DND-41 (cell line): ENCODE measurements around the gene COQ2.
A peak's percentile ranks its signal among the peaks of the same experiment; 100 is the strongest.

Experiments used
- ATAC-seq: fragments of 200-7000 bp; cut with Tn5 transposase; 3 replicates; pipeline ENCODE4 v1.9.1; 2021; ENCODE audit warnings: low read depth; ENCODE audit not compliant: insufficient read depth
- DNase-seq: peaks from one replicate; pipeline ENCODE4 v3.0.0-alpha.2; 2020
- H2AFZ ChIP-seq: 2 replicates; pipeline ENCODE4 v1.6.0; 2012; ENCODE audit warnings: low read depth, low read length
- H3K27ac ChIP-seq: 2 replicates; pipeline ENCODE4 v1.5.1; 2012; ENCODE audit warnings: low read length, inconsistent platforms
- H3K27me3 ChIP-seq: fragments of 200-600 bp; sonication (generic); 2 replicates; pipeline ENCODE4 v1.6.0; 2012; ENCODE audit warnings: low read length, mild to moderate bottlenecking, inconsistent platforms; ENCODE audit not compliant: insufficient read depth, poor library complexity
- H3K36me3 ChIP-seq: 2 replicates; pipeline ENCODE4 v1.5.1; 2012; ENCODE audit warnings: low read length, inconsistent platforms; ENCODE audit not compliant: insufficient read depth
- H3K4me1 ChIP-seq: 2 replicates; pipeline ENCODE4 v1.5.1; 2012; ENCODE audit warnings: mild to moderate bottlenecking, low read length; ENCODE audit not compliant: insufficient read depth
- H3K4me2 ChIP-seq: 2 replicates; pipeline ENCODE4 v1.6.0; 2012; ENCODE audit warnings: mild to moderate bottlenecking, moderate library complexity, low read length, inconsistent platforms; ENCODE audit not compliant: insufficient read depth
- H3K4me3 ChIP-seq, 2 experiments: fragments of 200-600 bp in 1 of 2; shearing (Covaris generic) in 1 of 2; 2 replicates each; pipeline ENCODE4 v1.5.1; 2012 to 2016; ENCODE audit warnings: inconsistent platforms in 2 of 2, low read length in 2 of 2, mild to moderate bottlenecking in 2 of 2, low read depth in 1 of 2, moderate library complexity in 1 of 2
- H3K79me2 ChIP-seq: 2 replicates; pipeline ENCODE4 v1.6.0; 2012; ENCODE audit warnings: low read length, inconsistent platforms; ENCODE audit not compliant: insufficient read depth
- H3K9ac ChIP-seq: 2 replicates; pipeline ENCODE4 v1.6.0; 2012; ENCODE audit warnings: low read depth, mild to moderate bottlenecking, inconsistent platforms, low read length, moderate library complexity
- H3K9me3 ChIP-seq: 2 replicates; pipeline ENCODE4 v1.5.1; 2012; ENCODE audit warnings: low read length, moderate library complexity, mild to moderate bottlenecking, inconsistent platforms; ENCODE audit not compliant: insufficient read depth, severe bottlenecking
- H4K20me1 ChIP-seq: 2 replicates; pipeline ENCODE4 v1.6.0; 2012; ENCODE audit warnings: low read length; ENCODE audit not compliant: insufficient read depth
- EZH2 ChIP-seq: IDR thresholded peaks from 3 replicates; pipeline ENCODE4 v1.6.1; 2012; ENCODE audit warnings: borderline replicate concordance, low read depth, mild to moderate bottlenecking, moderate library complexity, low read length, inconsistent platforms; ENCODE audit not compliant: severe bottlenecking
- TF ChIP-seq, protein P1 (sequence below): IDR thresholded peaks from 2 replicates; pipeline ENCODE4 v1.5.1; 2012; ENCODE audit warnings: borderline replicate concordance, low read length, moderate library complexity, mild to moderate bottlenecking; ENCODE audit not compliant: poor library complexity, severe bottlenecking; ENCODE audit errors: extremely low read depth

Gene COQ2

DNA sequence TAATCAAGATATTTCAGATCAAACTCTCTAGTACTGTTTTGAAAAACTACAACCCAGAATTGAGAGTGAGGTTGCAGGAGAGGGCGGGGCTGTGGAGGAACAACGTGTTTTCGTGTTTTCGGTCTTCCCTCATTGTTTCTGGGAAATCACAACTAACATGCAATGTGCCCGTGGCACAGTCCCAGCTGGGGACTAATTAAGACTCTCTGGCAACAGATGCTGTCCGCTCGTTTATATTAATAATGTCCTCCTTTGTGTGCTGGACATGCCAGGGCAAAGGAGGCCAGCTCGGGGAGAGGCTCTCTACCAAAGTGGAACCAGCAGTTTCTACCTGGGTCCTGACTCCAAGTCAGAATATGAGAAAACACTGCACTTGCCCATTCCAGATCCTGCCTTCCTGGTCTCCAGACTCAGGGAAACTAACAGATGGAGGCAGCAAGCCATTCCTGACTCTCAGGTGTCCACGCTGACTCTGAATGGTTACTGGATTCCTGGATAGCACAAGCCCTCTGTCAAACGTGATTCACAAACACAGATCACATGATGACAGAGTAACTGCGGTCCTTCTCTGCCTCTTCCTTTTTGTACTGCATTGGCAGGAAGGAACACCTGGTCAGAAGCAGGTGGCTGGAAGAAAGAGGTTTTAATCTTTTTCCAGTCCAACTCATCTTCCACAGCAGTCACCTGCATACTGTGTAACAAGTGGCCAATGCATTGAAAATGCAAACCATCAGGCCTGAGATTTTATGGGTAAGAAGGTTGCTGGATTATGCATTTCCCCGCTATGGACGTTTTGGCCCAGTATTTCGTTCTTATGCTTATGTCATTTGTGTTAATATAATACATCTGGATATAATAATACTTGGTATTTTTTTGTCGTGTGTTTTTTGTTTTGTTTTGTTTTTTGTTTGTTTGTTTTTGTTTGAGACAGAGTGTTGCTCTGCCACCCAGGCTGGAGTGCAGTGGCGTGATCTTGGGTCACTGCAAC lies 65.0 kb downstream of the COQ2 start:
- H4K20me1 ChIP-seq = no peaks in the 10 kb centered on the region
- H3K36me3 ChIP-seq = no peaks in the 10 kb centered on the region
- peak overlapping the region; percentile 59 for H2AFZ ChIP-seq
- H3K79me2 ChIP-seq = no peaks in the 10 kb centered on the region
- no peaks in the 10 kb centered on the region for H3K9me3 ChIP-seq
- H3K27me3 ChIP-seq = no peaks in the 10 kb centered on the region
- no peak for TF ChIP-seq EZH2
- TF ChIP-seq, protein P1, sequence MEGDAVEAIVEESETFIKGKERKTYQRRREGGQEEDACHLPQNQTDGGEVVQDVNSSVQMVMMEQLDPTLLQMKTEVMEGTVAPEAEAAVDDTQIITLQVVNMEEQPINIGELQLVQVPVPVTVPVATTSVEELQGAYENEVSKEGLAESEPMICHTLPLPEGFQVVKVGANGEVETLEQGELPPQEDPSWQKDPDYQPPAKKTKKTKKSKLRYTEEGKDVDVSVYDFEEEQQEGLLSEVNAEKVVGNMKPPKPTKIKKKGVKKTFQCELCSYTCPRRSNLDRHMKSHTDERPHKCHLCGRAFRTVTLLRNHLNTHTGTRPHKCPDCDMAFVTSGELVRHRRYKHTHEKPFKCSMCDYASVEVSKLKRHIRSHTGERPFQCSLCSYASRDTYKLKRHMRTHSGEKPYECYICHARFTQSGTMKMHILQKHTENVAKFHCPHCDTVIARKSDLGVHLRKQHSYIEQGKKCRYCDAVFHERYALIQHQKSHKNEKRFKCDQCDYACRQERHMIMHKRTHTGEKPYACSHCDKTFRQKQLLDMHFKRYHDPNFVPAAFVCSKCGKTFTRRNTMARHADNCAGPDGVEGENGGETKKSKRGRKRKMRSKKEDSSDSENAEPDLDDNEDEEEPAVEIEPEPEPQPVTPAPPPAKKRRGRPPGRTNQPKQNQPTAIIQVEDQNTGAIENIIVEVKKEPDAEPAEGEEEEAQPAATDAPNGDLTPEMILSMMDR = no peak
- no peak overlapping the region for H3K27ac ChIP-seq
- no peak for DNase-seq
- peaks cover 39% of the 10 kb centered on the region for H3K4me1 ChIP-seq
- H3K4me3 ChIP-seq = no peak overlapping the region
- H3K9ac ChIP-seq = no peak overlapping the region
- no peak overlapping the region for H3K4me2 ChIP-seq
- no peak for ATAC-seq

DNA sequence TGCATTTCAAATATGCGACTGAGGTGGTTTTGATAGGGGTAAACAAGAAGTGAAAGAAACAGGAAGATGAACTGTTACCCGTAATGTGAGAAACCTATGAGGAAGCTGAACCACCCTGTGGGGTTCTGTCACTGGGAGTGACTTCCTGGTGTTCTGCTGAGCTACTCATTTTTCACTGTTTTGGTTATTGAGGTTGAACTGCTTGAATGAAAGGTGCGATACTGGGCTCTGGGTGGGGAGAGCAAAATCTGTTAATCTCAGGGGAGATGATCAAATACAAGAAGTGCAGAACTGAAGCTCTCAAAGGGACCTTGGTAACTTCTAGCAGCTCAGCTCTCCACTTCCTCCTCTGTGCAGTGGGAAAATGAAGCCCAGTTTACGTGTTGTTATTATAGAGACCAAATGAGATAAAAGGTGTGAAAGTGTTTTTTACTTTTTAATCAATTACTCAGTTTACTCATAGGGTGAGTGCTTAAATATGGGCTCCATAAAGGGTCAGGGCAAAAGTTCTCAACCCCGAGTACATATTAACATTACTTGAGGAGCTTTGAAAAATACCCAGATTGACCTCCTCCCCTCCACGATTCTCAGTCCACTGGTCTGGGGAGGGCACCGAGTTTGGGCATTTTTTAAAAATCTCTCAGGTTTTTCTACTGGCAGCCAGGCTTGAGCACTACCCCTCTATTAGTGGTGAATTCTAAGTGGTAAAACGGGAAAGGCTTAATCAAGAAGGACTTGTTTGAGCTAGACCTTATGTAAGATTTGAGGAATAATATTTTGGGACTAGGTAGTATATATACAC lies 66.7 kb downstream of the COQ2 start:
- Histone ChIP-seq H3K9ac (peak overlapping the region; percentile 56), H4K20me1 (no peaks in the 10 kb centered on the region), H3K9me3 (no peaks in the 10 kb centered on the region), H3K79me2 (no peaks in the 10 kb centered on the region), H3K4me3 (peak overlapping the region in 1 of 2 experiments; percentile 46; a peak in 2 of 4 replicates), H3K27me3 (no peaks in the 10 kb centered on the region), H3K4me1 (peaks cover 39% of the 10 kb centered on the region), H3K4me2 (peak overlapping the region; percentile 62), H3K27ac (peak overlapping the region; percentile 93), H3K36me3 (no peaks in the 10 kb centered on the region), H2AFZ (peak overlapping the region; percentile 90)
- ATAC-seq (peak; percentile 96), DNase-seq (peak; percentile 77)
- no peak for TF ChIP-seq EZH2
- TF ChIP-seq, protein P1 = no peak

DNA sequence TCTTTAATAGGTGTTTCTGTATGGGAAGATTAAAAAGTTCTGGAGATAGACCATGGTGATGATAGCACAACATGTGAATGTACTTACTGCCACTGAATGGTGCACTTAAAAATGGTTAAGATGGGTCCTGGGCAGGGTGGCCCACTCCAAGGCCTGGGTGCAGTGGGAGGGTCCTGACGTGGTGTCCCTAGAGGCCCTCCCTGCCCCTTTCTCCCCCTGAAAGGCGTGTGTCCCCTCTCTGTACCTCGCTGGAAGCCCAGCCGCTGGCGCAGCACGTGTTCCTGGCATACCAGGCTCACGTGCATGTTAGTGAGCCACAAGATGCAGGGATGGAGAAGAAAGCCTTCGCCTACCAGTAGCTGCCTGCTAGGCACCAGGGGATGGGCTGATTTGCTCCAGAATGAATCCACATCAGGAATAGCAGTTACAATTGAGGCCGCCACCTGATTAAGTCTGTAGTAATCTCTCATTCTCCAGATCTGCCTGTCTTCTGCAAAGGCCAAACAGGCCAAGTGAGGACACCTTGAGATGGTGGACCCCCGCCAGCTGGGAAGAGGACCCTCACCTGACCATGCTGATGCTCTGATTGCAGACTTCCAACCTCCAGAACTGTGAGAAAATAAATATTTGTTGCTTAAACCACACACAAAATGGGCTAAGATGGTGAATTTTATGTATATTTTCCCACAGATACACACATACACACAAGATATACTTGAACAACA lies 67.5 kb downstream of the COQ2 start:
- H3K4me3 ChIP-seq = peak overlapping the region in 1 of 2 experiments; percentile 46; a peak in 2 of 4 replicates

More for the DNA sequence above, 67.5 kb downstream of the COQ2 start:
- Histone ChIP-seq H3K4me1 (peaks cover 39% of the 10 kb centered on the region), H3K36me3 (no peaks in the 10 kb centered on the region), H3K79me2 (no peaks in the 10 kb centered on the region), H2AFZ (peak overlapping the region; percentile 90), H3K27ac (peak overlapping the region; percentile 93), H3K9ac (peak overlapping the region; percentile 56), H3K4me2 (peak overlapping the region; percentile 62), H4K20me1 (no peaks in the 10 kb centered on the region), H3K9me3 (no peaks in the 10 kb centered on the region), H3K27me3 (no peaks in the 10 kb centered on the region)
- peak; percentile 6; the same call in 2 of the 3 replicates for ATAC-seq
- DNase-seq = peak; percentile 23
- TF ChIP-seq EZH2 = no peak
- TF ChIP-seq, protein P1 = no peak
